Hematopoietic multipotent progenitor cell treated with erythropoietin and hydrocortisone succinate and interleukin-3 and kit ligand, for 15 days (in vitro differentiated cells): Measurements from ENCODE around the gene TFDP1.

Source experiments
- DNase-seq: peaks from one replicate; pipeline ENCODE4 v3.0.0-alpha.2; 2015; ENCODE audit warnings: low spot score

TFDP1 gene

GRCh38 chr13:113634279-113635047 is 49.9 kb downstream of the TFDP1 start:
- no peak for DNase-seq

GRCh38 chr13:113635048-113635420 is 50.5 kb downstream of the TFDP1 start:
- no peak for DNase-seq

GRCh38 chr13:113635709-113636108 is 51.2 kb downstream of the TFDP1 start:
- no peak for DNase-seq

- no peak for DNase-seq
Observed at GRCh38 chr13:113636266-113636963, 51.9 kb downstream of the TFDP1 start.

- no peak for DNase-seq
Observed at GRCh38 chr13:113637262-113638160, 53.0 kb downstream of the TFDP1 start.

- DNase-seq = no peak
Observed at GRCh38 chr13:113638173-113638746, 53.7 kb downstream of the TFDP1 start.

GRCh38 chr13:113638806-113639205 is 54.3 kb downstream of the TFDP1 start:
- DNase-seq = no peak

GRCh38 chr13:113639616-113640262 is 55.2 kb downstream of the TFDP1 start:
- DNase-seq = no peak

- no peak for DNase-seq
Observed at GRCh38 chr13:113641426-113641825, 56.9 kb downstream of the TFDP1 start.

GRCh38 chr13:113642563-113642962 is 58.0 kb downstream of the TFDP1 start:
- no peak for DNase-seq

- DNase-seq = no peak
Observed at GRCh38 chr13:113643593-113643992, 59.0 kb downstream of the TFDP1 start.

- no peak for DNase-seq
Observed at GRCh38 chr13:113644800-113645199, 60.2 kb downstream of the TFDP1 start.

GRCh38 chr13:113645329-113645728 is 60.8 kb downstream of the TFDP1 start:
- DNase-seq = no peak

GRCh38 chr13:113646376-113646775 is 61.8 kb downstream of the TFDP1 start:
- no peak for DNase-seq

- DNase-seq = no peak
Observed at GRCh38 chr13:113646921-113647340, 62.4 kb downstream of the TFDP1 start.

GRCh38 chr13:113647351-113648215 is 63.0 kb downstream of the TFDP1 start:
- DNase-seq = peak; percentile 61

GRCh38 chr13:113648216-113648610 is 63.7 kb downstream of the TFDP1 start:
- no peak for DNase-seq

GRCh38 chr13:113649212-113649611 is 64.7 kb downstream of the TFDP1 start:
- DNase-seq = no peak

GRCh38 chr13:113650275-113650674 is 65.7 kb downstream of the TFDP1 start:
- no peak for DNase-seq

GRCh38 chr13:113650731-113651148 is 66.2 kb downstream of the TFDP1 start:
- DNase-seq = no peak
